Right cardiac atrium (tissue), 5 donors: ENCODE measurements around the gene TPH1. TPM values are rescaled to one million over a fixed set of nuclear protein-coding genes. Genes with fewer than 3 reads are reported as not detected.

ENCODE experiments used
- ATAC-seq, 2 donors: fragments of 200-7000 bp; cut with Tn5 transposase; one replicate each; pipeline versions ENCODE4 v1.8.0 to v1.9.1; 2020; ENCODE audit warnings: moderate library complexity in 2 of 2, mild to moderate bottlenecking in 1 of 2
- DNase-seq, 3 donors: peaks; one replicate each; pipeline ENCODE4 v3.0.0-alpha.2; 2020
- H3K27ac ChIP-seq: one replicate; pipeline ENCODE4 v1.5.1; 2013; ENCODE audit warnings: mild to moderate bottlenecking, low read length, control low read depth, moderate library complexity
- H3K27me3 ChIP-seq: one replicate; pipeline ENCODE4 v1.6.1; 2013; ENCODE audit not compliant: control insufficient read depth, insufficient read depth
- H3K4me1 ChIP-seq: one replicate; pipeline ENCODE4 v1.6.1; 2013; ENCODE audit warnings: low read length; ENCODE audit not compliant: control insufficient read depth, insufficient read depth
- H3K4me3 ChIP-seq: one replicate; pipeline ENCODE4 v1.5.1; 2013; ENCODE audit warnings: low read length, control low read depth
- H3K9me3 ChIP-seq: one replicate; pipeline ENCODE4 v1.6.1; 2013; ENCODE audit warnings: low read length; ENCODE audit not compliant: control insufficient read depth
- WGBS: extraction: QIAGEN DNeasy Blood & Tissue Kit; methylation state at CpG from one replicate; pipeline ENCODE4 v1.1.7; 2013; 5-methylcytosine and 5-hydroxymethylcytosine counted together
- intact Hi-C, 4 donors: fragments of 100-400 bp; cut with DNase I; formaldehyde crosslinking; loops; one replicate each; pipeline versions ENCODE4 v1.11.0 to v1.14.0; 2022 to 2023
- long read RNA-seq, 4 donors: library from polyadenylated mRNA; unstranded; transcript quantifications; one replicate each; pipeline ENCODE4 v2.0.0, GENCODE V29; 2020 to 2021
- polyA plus RNA-seq: library from polyadenylated mRNA; stranded (reverse); fragments of 200-250 nt; gene quantifications from one replicate; pipeline ENCODE4 v1.2.3, GENCODE V29; 2013
- total RNA-seq, 4 donors: library from RNA; stranded (reverse); fragmentation: NEBNext Ultra II Directional; extraction: Animal tissue kit (Norgen Biotek cat#: 25700); gene quantifications; one replicate each; pipeline ENCODE4 v1.2.1, GENCODE V29; 2021
- donor health status: healthy with polysubstance abuse.
- donor health status: DM: no; HTN: yes; CAD: no.
- donor health status: DM: no; HTN: no; CAD: no.
- donor health status: DM: no; HTN: yes; CAD: no; lungs with severe emphysema.
- donor health status: DM: yes; HTN: yes; CAD: no.

Gene TPH1
- total RNA-seq = under 1 TPM; 0.15 to 0.31 (median 0.25) TPM
- polyA plus RNA-seq = 0.11 TPM
- long read RNA-seq, donor 1 = 0 reads
- long read RNA-seq, donor 2 = 0 reads
- long read RNA-seq, donor 3 = 0 reads
- long read RNA-seq, donor 4 = 0 reads

- H3K9me3 ChIP-seq = no peaks in the 10 kb centered on the region
- ATAC-seq = peak; percentile 85 to 90
- no peak within 1 kb of the TSS for H3K27ac ChIP-seq
- H3K4me1 ChIP-seq = no peaks in the 10 kb centered on the region
- no peaks in the 10 kb centered on the region for H3K27me3 ChIP-seq
- DNase-seq = peak; percentile 66 to 80 (median 80)
- peak within 1 kb of the TSS; percentile 29 for H3K4me3 ChIP-seq
- intact Hi-C loops = no loop called here
- WGBS = 6% methylated on average over 36 of the region's 36 CpGs
Observed at GRCh38 chr11:18046116-18046777, at the start of gene TPH1. TPH1 (minus strand) TSS chr11:18046269; CDS start chr11:18040762, 5,507 bp downstream.

- DNase-seq (no peak), ATAC-seq (no peak)
- no peaks in the 10 kb centered on the region for H3K4me1 ChIP-seq
- H3K9me3 ChIP-seq = no peaks in the 10 kb centered on the region
- H3K27ac ChIP-seq = no peak overlapping the region
- H3K4me3 ChIP-seq = no peak overlapping the region
- intact Hi-C loops = no loop called here
- no peaks in the 10 kb centered on the region for H3K27me3 ChIP-seq
Observed at GRCh38 chr11:18093959-18094358, 47.9 kb upstream of the TPH1 start.

GRCh38 chr11:18091731-18092130 lies 45.7 kb upstream of the TPH1 start:
- 61% methylated on average over 2 of the region's 2 CpGs for WGBS

GRCh38 chr11:18088966-18089365 lies 42.9 kb upstream of the TPH1 start:
- H3K9me3 ChIP-seq = no peaks in the 10 kb centered on the region
- ATAC-seq = no peak

More at GRCh38 chr11:18091731-18092130, 45.7 kb upstream of the TPH1 start:
- H3K4me3 ChIP-seq = no peak overlapping the region
- no peaks in the 10 kb centered on the region for H3K9me3 ChIP-seq
- intact Hi-C loops = no loop called here
- no peaks in the 10 kb centered on the region for H3K27me3 ChIP-seq
- no peaks in the 10 kb centered on the region for H3K4me1 ChIP-seq
- ATAC-seq = no peak
- H3K27ac ChIP-seq = no peak overlapping the region
- DNase-seq = no peak

GRCh38 chr11:18088366-18088765 lies 42.3 kb upstream of the TPH1 start:
- intact Hi-C loops = no loop called here
- no peaks in the 10 kb centered on the region for H3K27me3 ChIP-seq
- DNase-seq (no peak), ATAC-seq (no peak)
- no peaks in the 10 kb centered on the region for H3K9me3 ChIP-seq
- no peaks in the 10 kb centered on the region for H3K4me1 ChIP-seq
- H3K27ac ChIP-seq = no peak overlapping the region
- WGBS = 96% methylated on average over 2 of the region's 2 CpGs
- no peak overlapping the region for H3K4me3 ChIP-seq

More at GRCh38 chr11:18088966-18089365, 42.9 kb upstream of the TPH1 start:
- intact Hi-C loops = no loop called here
- H3K4me1 ChIP-seq = no peaks in the 10 kb centered on the region
- H3K27me3 ChIP-seq = no peaks in the 10 kb centered on the region
- WGBS = 90% methylated on average over 3 of the region's 3 CpGs
- DNase-seq = no peak
- H3K4me3 ChIP-seq = no peak overlapping the region
- H3K27ac ChIP-seq = no peak overlapping the region

GRCh38 chr11:18081551-18081950 lies 35.5 kb upstream of the TPH1 start:
- H3K27me3 ChIP-seq = no peaks in the 10 kb centered on the region
- intact Hi-C loops = no loop called here
- H3K4me3 ChIP-seq = no peak overlapping the region
- no peak for DNase-seq
- ATAC-seq = no peak
- no peak overlapping the region for H3K27ac ChIP-seq
- H3K4me1 ChIP-seq = no peaks in the 10 kb centered on the region
- no peaks in the 10 kb centered on the region for H3K9me3 ChIP-seq
- 67% methylated on average over 2 of the region's 2 CpGs for WGBS

GRCh38 chr11:18080451-18080850 lies 34.4 kb upstream of the TPH1 start:
- WGBS = 64% methylated on average over 4 of the region's 4 CpGs
- intact Hi-C loops = no loop called here
- Histone ChIP-seq H3K4me1 (no peaks in the 10 kb centered on the region), H3K27me3 (no peaks in the 10 kb centered on the region), H3K9me3 (no peaks in the 10 kb centered on the region), H3K4me3 (no peak overlapping the region), H3K27ac (no peak overlapping the region)
- ATAC-seq (no peak), DNase-seq (no peak)

GRCh38 chr11:18078909-18079308 lies 32.8 kb upstream of the TPH1 start:
- intact Hi-C loops = no loop called here
- 94% methylated on average over 2 of the region's 2 CpGs for WGBS

GRCh38 chr11:18075444-18075843 lies 29.4 kb upstream of the TPH1 start:
- Histone ChIP-seq H3K9me3 (no peaks in the 10 kb centered on the region), H3K27ac (no peak overlapping the region), H3K27me3 (no peaks in the 10 kb centered on the region), H3K4me1 (no peaks in the 10 kb centered on the region), H3K4me3 (no peak overlapping the region)
- WGBS = 89% methylated on average over 3 of the region's 3 CpGs
- no peak for ATAC-seq
- intact Hi-C loops = no loop called here
- DNase-seq = no peak

More at GRCh38 chr11:18078909-18079308, 32.8 kb upstream of the TPH1 start:
- no peak overlapping the region for H3K4me3 ChIP-seq
- H3K27me3 ChIP-seq = no peaks in the 10 kb centered on the region
- H3K4me1 ChIP-seq = no peaks in the 10 kb centered on the region
- no peaks in the 10 kb centered on the region for H3K9me3 ChIP-seq
- DNase-seq (no peak), ATAC-seq (no peak)
- H3K27ac ChIP-seq = no peak overlapping the region

- no peak for ATAC-seq
- 80% methylated on average over 4 of the region's 4 CpGs for WGBS
Observed at GRCh38 chr11:18071098-18071705, 25.1 kb upstream of the TPH1 start.

GRCh38 chr11:18067372-18067771 lies 21.3 kb upstream of the TPH1 start:
- no peak overlapping the region for H3K4me3 ChIP-seq
- 88% methylated on average over 2 of the region's 2 CpGs for WGBS
- ATAC-seq (no peak), DNase-seq (no peak)
- no peak overlapping the region for H3K27ac ChIP-seq
- intact Hi-C loops = no loop called here
- no peaks in the 10 kb centered on the region for H3K4me1 ChIP-seq
- no peaks in the 10 kb centered on the region for H3K27me3 ChIP-seq
- no peaks in the 10 kb centered on the region for H3K9me3 ChIP-seq

More at GRCh38 chr11:18071098-18071705, 25.1 kb upstream of the TPH1 start:
- no peak overlapping the region for H3K27ac ChIP-seq
- intact Hi-C loops = no loop called here
- no peaks in the 10 kb centered on the region for H3K27me3 ChIP-seq
- no peak for DNase-seq
- no peaks in the 10 kb centered on the region for H3K4me1 ChIP-seq
- no peak overlapping the region for H3K4me3 ChIP-seq
- H3K9me3 ChIP-seq = no peaks in the 10 kb centered on the region
